Urothelium cell line (cell line): Measurements from ENCODE around the gene TSNAX.
"Not testable (repeated sequence)": the region's sequence is repeated elsewhere in the genome, so short reads cannot be mapped to it uniquely, and the experiment has no call there.

ENCODE experiments used
- DNase-seq: peaks from one replicate; pipeline ENCODE4 v3.0.0; 2011; ENCODE audit warnings: low spot score, mixed read lengths
- FAIRE-seq: peaks from 2 replicates; lab custom pipeline; 2011; peaks lifted over from hg19 to GRCh38; lab: Jason Lieb, UNC

TSNAX gene, protein sequence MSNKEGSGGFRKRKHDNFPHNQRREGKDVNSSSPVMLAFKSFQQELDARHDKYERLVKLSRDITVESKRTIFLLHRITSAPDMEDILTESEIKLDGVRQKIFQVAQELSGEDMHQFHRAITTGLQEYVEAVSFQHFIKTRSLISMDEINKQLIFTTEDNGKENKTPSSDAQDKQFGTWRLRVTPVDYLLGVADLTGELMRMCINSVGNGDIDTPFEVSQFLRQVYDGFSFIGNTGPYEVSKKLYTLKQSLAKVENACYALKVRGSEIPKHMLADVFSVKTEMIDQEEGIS

DNA sequence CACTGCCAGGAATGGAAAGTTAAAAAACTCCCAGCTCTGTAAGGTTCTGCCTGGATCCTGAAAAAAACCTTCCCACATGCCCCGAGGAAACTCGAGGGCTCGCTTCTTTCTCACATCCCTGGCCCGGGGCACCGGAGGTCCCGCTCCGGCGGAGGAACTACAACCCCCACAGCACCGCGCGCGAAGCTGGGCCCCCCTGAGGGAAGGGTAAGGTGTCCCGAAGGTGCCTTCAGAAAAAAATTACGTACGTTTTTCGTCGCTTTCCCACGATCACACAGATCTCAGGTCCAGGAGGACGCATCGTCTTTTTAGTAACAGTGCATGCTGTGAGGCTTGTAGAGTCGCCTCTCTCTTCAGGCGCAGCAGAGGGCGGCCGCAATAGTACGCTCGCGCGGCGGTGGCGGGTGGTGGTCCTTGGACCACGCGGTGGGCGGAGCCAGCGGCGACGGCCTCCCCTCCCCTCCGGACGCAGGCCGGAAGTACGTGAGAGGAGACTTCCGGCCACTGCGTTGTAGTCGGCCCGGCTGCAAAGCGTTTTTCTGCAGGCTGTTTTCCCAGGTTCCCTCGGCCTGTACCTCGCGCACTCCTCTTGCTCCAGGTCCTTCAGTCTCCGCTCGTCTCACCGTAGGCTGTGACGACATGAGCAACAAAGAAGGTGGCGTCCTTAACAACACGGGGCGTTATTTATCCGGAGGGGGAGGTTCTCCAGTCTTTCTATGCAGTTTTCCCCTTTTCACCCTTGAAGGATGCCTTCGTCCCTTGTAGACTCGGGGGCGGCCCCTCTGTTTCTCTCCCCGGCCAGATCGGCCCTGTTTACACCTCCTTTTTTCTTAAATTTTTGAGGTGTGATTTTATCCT lies at the start of gene TSNAX:
Gene TSNAX (plus strand): TSS at position 498 of the 858 bp plus-strand sequence. CDS start 142 bp downstream, at position 640.
- DNase-seq (peak; percentile 96), FAIRE-seq (peak; percentile 91)

DNA sequence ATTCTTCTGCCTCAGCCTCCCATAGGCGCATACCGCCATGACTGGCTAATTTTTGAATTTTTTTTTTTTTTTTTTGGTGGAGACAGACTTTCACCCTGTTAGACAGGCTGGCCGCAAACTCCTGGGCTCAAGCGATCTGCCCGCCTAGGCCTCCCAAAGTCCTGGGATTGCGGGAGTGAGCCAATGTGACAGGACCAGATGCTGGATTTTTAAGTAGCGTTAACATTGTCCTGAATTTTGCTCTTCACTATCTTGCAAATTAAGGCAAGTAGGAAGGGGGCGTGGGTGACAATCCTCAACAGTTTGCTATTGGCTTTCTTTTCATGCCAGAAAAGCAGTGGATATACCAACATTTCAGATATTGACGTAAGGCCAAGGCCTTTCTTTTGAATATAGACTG lies 49.7 kb upstream of the TSNAX start:
- FAIRE-seq (no peak), DNase-seq (no peak)

DNA sequence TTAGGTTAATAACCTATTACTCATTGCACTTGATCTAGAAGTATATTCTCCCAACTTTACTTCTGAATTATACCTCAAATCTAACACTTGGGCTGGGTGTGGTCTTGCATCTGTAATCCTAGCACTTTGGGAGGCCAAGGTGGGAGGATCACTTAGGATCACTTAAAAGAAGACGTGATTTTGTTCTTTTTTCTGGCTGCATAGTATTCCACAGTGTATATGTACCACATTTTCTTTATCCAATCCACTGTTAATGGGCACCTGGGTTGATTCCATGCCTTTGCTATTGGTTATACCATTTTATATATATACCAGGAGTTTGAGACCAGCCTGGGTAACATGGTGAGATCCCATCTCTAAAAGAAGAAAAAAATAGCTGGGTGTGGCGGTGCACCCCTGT lies 48.5 kb upstream of the TSNAX start:
- DNase-seq, result no peak
- no peak for FAIRE-seq

DNA sequence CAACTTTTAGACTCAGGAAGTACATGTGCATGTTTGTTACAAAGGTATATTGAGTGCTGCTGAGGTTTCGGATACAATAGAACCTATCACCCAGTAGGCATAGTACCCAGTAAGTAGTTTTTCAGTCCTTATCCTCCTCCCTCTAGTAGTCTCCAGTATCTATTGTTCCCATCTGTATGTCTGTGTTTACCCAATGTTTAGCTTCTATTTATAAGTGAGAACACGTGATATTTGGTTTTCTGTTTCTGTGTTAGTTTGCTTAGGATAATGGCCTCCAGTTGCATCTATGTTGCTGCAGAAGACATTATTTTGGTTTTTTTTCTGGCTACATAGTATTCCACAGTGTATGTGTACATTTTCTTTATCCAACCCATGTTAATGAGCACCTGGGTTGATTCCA lies 47.2 kb upstream of the TSNAX start:
- no peak for DNase-seq
- no peak for FAIRE-seq

DNA sequence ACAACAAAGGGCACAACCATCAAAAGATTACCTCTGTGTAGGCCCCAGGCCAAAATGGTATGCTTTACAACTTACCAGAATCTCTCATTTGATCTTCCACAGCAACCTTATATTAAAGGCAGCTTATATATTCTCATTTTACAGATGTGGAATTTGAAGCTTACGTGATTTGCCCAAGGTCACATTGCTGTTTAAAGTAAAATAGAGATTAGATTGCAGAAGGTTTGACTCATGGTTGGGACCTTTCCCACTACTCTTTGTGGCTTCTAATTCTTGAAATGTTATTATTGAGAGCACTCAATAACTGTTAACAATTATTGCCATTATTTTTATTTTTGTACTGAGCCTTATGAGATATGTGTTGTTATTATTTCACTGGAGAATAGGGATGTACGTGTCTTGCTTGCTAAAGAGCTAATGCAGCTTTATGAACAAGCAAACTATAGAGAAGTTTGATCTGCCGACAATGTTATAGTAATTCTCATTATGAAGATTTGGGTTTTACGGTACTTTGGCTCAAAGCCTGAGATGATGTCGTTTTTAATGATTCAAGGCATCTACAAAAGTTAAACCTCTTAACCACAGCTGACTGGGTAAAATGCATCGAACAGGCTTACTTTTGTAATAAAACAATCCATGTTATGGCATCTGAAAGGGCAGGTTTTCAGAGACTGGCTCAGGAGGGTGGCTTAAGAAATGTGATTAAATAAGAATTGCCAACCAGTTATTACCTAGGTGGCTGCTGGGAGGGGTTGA lies 43.3 kb upstream of the TSNAX start:
- no peak for FAIRE-seq

DNA sequence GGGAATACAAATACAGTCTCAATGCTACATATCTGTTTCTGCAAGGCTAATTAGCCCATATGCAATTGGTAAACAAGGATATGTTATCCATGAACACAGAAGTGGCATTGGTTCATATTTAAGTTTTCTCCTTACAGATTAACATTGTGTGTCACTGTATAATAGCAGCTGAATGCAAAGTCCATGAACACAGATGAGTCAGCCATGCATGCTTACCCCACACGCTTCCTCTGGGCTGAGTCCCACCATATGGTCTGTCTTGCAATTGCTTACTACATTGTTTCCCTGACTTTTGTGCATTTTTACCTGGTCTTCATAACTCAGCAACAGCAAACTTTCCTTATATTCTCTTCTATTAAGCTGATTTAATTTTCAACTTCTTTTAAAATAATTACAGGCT lies 41.5 kb upstream of the TSNAX start:
- DNase-seq, result no peak
- FAIRE-seq, result no peak

More for the DNA sequence above, 43.3 kb upstream of the TSNAX start:
- DNase-seq, result no peak

DNA sequence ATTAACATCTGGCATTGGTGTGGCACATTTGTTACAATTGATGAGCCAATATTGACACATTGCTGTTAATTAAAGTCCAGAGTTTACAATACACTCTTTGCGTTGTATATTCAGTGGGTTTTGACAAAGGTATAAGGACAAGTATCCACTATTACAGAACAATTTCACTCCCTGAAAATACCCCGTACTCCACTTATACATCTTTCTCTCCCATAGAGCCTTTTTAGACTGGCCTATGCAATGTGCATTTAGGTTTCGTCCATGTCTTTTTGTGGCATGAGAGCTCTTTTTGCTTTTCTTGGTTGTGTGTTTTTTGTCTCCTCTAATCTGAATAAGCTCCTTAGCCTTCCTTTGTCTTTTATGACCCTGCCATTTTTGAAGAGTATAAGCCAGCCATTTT lies 40.6 kb upstream of the TSNAX start:
- FAIRE-seq, result no peak
- DNase-seq, result no peak

DNA sequence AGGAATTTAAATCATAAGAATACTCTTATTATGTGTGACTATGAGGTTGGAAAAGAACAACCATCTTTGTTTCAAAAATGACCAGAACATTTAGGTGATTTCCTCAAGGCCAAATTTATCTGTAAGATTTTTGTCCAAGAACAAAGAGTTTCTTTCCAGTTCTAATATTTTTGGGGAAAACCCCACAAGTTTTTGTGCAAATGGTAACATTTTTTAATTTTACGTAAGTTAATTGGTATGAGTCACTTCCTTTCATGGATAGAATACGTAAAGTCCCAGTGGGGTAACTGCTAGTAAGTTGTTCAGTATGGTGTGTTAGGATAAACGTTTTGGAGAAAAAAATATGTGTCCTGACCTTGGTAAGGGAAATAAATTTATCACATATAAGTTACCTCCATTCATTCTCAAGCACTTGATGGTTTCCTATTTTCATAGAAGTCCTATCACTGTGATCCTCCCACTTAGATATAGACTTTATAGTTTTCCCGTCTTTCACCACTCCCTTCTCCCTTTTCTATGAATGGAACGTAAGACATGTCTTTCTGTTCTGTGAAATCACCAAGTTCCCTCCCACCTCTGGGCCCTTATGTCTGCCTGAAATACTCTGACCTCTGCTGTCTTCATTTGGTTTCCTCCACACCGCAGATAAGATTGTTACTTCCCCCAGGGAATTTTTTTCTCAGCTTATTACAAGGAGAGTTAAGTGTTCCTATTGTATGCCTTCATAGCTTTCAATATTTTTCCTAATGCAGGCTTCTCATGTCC lies 34.9 kb upstream of the TSNAX start:
- DNase-seq (no peak), FAIRE-seq (no peak)

DNA sequence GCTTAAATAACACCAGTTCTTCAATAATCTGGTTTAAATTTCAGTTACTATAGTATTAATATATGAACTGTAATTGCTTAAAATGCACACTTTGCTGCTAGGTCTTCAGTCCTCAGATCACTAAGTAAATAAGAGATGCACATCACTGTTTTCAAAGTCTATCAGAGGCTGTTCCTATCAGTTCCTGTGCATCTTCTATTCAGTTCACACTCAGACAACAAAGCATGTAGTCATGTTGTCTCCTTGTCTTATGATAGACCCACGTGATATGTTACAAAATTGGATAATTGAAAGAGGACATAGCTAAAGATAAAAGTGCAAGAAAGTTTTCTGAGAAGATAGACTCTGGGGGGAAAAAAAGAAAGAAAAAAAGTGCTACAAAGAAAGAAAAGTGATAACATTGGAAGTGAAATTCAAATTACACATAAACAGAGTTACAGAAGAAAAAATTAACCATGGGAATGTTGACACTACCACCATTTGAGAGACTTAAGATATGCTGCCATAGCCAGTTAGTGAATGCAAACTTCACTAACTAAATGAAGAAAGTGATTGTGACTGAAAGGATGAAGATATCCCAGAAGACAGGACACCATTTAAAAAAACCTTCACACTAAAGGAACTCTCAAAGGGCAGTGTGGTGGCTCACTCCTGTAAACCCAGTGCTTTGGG lies 33.9 kb upstream of the TSNAX start:
- FAIRE-seq (no peak), DNase-seq (no peak)

DNA sequence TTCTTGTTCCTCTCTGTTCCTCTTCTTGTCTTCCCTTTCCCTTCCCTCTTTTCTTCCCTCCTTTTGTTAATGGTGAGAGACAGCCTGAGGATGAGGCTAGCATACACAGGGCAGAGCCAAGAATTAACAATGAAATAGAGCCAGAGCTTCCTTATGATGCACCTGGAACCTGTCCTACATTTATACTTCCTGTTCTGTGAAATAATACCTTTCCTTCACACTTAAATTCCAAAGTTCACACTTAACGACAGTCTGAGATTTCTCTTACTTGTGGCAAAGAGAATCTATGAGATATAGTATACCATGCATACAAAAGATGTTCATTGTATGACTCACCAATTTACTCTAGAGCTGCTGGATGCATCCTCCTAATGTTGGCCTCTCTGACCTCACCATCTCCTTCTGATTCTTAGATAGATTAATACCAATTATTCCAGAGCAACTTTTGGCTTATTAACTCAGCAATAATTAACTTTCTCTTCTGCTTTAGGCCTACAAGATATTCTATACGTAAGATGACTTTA lies 30.8 kb upstream of the TSNAX start:
- no peak for FAIRE-seq
- no peak for DNase-seq

DNA sequence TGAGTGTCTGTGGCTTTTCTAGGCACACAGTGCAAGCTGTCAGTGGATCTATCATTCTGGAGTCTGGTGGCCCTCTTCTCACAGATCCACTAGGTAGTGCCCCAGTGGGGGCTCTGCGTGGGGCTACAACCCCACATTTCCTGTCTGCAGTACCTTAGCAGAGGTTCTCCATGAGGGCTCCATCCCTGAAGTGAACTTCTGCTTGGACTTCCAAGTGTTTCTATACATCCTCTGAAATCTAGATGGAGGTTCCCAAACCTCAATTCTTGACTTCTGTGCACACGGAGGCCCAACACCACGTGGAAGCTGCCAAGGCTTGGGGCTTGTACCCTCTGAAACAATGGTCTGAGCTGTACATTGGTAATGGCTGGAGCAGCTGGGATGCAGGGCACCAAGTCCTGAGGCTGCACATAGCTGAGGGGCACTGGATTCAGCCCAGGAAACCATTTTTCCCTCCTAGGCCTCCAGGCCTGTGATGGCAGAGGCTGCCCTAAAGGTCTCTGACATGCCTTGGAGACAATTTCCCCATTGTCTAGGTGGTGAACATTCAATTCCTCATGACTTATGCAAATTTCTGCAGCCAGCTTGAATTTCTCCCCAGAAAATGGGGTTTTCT lies 29.2 kb upstream of the TSNAX start:
- DNase-seq (no peak), FAIRE-seq (no peak)

DNA sequence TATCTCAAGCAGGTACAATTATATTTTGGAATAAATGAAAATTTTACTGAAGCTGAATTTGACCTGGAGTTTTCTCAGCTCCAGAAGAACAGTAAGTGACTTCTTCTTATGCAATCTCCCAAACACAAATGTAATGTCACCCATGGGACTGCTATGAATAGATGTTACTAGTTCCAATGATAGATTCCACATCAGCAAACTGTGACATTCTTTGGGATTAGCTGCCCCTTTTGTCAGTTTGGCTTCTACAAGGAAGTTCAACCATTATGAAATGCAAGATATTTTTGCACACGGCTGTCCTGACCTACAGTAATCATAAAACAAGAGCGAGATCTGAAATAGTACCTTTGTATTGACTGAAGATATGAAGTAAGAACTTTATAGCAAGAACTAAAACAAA lies 27.8 kb upstream of the TSNAX start:
- DNase-seq (no peak), FAIRE-seq (no peak)

DNA sequence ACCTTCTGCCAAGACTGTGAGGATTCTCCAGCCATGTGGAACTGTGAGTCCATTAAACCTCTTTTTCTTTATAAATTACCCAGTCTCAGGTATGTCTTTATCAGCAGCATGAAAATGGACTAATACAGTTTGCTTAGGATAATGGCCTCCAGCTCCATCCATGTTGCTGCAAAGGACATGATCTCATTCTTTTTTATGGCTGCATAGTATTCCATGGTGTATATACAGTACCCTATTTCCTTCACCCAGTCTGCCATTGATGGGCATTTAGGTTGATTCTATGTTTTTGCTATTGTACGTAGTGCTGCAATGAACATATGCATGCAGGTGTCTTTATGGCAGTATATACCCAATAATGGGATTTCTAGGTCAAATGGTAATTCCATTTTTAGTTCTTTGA lies 25.3 kb upstream of the TSNAX start:
- not testable (repeated sequence) for FAIRE-seq, DNase-seq

DNA sequence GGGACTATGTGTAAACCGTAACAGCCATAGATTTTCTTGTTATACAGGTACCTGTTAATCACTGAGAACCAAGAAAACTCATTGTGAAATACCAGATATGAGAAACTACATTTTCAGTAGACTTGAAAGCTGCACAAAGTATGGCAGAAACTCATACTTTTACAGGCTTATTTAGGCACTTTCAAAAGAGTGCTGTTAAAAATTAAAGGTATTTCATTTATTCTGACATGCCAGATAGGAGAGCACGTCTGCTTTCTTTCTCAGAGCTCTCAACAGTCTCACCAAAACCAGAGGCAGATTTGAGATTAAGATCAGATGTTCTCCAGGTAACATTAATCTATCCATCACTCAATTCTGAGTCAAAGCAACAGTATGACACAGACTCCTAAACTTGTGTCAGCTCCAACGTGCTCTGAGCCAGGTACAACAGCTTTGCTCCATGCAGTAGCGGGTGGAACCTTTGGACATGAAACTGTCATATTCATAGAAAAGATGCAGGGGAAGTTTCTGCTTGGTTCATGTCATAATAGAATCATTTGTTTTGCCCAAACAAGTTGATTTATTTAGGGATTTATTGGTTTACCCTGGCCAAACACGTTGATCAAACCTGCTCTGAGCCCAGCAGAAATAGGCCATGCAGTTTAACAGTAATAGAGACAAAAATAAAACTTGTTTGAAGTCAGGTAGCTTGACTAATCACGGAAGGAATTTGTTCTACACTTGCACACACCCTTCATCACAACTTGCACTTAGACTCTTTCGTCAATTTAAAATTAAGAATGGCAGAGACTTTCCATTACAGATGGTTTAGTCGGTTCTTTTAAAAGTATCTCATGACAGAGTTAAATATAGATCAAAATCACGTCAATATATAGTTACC lies 20.8 kb upstream of the TSNAX start:
- DNase-seq (no peak), FAIRE-seq (no peak)

DNA sequence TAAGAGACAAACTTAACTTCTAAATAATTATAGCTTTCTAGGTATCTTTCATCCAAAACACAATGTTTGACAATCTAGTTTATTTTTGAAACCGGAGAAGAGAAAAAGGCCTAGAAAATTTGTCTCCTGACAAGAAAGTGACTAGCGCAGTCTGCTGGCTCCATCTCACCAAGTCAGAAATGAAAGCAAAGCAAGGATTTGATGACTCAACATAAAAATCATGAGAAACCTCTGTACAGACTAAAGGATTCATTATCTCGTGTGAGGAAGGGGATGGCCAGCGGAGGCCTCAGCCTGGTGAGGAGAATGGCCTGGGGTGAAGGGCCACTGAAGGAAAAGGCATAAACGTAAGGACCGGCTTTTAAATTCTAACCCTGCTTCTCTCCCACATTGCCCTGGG lies 20.0 kb upstream of the TSNAX start:
- DNase-seq, result no peak
- no peak for FAIRE-seq

DNA sequence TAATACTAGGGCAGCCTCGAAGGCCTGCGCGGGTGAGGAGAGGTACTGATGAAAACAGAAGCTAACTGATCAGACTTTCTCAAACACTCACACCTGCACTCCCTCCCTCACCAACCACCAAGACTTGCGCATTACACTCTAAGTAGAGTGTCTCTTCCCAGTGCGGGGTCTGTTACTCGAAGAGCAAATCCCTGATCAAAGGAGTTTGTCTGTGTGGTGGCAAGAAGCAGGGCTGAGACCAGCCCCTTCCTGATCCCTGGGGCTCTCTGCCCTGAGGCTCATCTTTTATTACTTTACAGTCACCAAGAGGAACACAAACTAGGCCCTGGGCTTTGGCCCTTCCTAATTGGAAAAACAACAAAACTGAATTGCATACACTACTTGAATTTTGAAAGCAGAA lies 19.5 kb upstream of the TSNAX start:
- FAIRE-seq (no peak), DNase-seq (no peak)

DNA sequence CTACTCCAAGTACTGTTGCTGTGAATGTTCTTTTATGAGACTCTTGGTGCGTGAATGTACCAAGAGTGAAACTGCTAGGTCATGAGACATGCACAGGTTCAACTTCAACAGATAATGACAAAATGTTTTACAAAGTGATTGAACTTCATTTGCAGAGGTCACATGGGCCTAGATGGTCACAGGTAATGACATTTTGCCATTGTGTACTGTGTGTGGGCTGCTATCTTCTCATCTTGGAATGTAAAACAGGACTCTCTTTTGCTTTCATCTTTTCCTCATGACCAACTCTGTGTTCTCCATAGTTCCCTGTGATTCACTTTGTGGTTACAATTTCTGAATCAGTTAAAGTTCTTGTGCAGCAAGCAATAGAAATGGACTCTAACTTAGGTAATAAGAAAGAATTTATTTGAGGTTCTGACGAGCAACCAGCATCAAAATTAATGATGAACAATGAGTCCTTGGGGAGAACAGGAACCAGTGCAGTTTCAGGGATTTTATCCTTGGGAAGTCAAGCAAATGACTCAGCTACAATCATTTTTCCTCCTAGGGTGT lies 16.2 kb upstream of the TSNAX start:
- DNase-seq, result peak; percentile 43
- FAIRE-seq, result peak; percentile 58

DNA sequence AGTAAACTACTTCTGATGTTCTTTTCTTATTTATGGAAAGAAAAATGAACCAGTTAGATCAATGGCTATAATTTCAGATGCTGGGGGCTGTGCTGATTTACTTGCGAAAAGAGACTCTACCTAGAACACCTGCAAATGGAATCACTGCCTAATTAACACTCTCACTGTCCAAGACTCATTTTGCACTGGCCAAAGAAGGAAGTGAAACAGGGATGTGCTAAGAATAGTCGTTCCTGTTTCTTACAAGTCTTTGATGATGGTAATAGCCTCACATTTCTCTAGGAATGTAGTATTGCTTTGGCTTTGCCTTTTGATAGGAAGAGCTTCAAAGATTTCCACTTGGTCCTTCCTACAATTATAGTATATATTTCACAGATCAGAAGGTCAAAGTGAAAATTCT lies 12.7 kb upstream of the TSNAX start:
- no peak for FAIRE-seq

More for the DNA sequence above, 12.7 kb upstream of the TSNAX start:
- DNase-seq, result no peak
